IPS DF 19.7 (cell line): ENCODE data around the gene TBC1D7.

Experiments used
- DNase-seq: peaks from one replicate; pipeline ENCODE4 v3.0.0-alpha.2; 2013; ENCODE audit warnings: low read depth, low spot score

TBC1D7 gene

DNA sequence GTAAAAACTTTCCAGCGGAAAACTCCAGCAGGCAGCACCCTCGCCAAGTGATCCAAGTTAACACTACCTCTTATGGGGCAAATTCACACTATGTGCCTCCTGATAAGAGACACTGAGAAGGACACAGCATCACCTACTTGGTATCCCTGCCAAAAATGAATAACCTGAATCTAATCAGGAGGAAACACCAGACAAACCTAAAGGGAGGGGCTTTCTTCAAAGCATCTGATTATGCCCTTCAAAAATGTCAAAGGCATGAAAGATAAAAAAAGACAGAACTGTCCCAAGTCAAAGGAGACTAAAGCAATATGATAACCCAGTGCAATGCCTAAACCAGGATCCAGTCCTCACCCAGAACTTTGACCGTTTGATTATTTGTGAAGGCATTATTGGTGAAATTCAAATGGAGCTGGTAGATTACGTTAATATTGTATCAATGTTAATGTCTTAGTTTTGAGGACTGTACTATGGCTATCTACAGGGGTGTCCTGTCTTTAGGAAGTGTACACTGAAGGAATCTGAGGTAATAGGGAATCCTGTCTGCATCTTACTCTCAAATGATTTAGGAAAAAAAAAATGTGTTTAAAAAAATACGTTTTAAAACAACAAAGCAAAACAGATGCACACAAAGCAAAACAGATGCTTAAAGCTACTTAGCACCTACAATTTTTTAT, 8.3 kb downstream of the TBC1D7 start:
- no peak for DNase-seq

DNA sequence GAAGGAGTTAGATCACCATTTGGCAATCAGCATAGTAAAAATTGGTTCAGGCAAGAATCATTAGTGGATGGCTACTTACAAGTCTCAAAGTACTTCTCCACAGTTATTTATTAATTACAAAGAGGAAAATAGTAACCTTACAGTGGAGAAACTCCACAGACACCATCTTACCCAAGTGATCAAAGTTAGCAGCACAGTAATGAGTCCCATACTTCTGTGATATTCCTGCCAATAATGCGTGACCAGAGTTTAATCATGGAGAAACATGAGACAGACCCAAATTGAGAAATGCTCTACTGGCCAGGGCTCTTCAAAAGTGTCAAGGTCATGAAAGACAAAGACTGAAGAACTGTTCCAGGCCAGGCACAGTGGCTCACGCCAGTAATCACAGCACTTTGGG, 9.5 kb downstream of the TBC1D7 start:
- DNase-seq, result no peak

DNA sequence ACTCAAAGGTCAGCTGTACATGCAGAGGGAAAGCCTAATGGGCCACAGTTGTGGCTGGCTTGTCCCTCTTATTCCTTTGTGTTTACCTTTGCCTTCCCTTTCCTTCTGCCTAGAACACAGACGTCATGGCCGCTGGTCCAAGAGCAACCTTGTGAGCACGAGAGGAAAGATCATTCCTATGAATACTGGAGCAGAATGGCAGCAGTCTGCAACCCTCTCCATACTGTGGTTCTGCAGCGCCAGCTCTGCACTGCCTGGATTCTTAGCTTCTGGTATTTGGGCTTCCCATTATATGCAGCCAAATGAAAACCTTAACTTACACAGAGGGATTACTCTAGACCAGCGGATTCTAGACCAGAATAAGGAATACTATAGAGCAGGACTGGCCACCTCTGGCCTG, 12.4 kb downstream of the TBC1D7 start:
- DNase-seq, result no peak

DNA sequence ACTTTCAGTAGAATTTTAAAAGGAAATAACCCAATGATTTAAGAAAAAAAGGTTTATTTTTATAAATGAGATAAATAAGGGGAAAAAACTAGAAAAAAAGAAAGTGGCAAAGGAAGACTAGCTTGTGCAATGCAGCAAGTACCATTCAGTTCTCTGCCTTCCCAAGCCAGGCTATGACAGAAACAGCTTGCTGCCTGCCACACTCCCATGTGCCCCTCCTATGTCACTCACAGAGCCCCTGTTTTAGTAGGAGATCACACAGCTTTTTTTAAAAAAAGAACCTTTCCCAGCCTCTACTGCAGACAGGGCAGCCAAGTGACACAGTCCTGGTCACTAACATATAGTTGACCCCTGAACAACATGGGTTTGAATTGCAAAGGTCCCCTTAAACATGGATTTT, 13.5 kb downstream of the TBC1D7 start:
- DNase-seq, result no peak

DNA sequence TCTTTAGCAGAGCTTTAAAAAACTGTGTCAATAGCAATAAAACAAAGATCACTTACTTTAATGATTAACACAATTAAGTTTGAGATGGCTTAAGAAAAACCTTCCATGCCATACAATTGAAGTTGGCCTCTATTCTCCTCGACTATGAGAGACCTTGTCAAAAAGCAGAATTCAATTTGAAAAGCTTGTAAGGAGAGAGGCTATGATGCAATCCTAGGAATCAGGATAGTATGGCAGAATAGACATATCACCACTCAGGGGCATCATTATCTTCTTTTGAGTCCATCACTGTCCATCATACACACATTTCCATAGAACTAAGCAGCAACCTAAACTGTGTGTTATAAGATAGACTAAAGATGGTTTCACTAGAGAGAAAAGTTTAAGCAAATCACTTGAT, 17.2 kb downstream of the TBC1D7 start:
- DNase-seq, result no peak

DNA sequence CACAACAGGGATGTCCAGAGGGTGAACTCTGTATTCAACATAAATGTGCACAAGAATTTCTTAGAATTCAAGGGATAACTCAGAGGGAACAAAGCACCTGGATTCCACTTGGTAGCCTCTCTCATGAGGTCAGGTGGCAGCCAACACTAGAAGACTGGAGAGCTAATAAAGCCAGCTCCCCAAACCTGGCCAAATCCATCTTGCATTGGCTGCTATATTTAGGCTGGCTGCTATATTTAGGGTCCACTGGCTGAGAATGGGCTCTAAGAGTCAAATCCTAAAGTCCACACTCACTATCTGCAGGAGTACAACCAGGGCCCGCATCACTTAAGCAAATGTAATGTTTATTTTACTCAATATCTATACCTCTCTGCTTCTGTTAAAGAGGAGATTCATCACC, 20.0 kb downstream of the TBC1D7 start:
- DNase-seq, result no peak

DNA sequence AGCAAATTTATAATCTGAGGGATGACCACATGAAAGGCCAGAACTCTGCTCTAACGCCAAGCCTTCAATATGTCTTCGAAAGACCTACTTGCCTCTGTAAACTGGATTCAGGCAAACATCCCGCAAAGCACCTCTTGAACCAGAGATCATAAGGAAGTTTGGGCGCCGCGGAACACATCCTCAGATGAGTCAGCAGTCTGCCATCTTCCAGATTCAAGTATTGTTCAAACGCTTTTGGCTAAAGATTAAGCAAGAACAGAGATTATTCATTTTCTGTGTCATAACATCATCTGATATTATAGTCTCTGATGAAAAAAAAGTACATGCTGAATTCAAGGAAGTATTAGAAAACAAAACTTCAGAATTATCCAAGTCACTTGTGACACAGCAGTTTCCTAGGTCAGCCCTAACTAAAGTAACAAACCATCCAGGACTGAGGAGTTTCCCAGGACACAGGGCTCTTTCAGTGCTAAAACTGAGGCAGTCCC, 20.8 kb downstream of the TBC1D7 start:
- DNase-seq, result no peak

DNA sequence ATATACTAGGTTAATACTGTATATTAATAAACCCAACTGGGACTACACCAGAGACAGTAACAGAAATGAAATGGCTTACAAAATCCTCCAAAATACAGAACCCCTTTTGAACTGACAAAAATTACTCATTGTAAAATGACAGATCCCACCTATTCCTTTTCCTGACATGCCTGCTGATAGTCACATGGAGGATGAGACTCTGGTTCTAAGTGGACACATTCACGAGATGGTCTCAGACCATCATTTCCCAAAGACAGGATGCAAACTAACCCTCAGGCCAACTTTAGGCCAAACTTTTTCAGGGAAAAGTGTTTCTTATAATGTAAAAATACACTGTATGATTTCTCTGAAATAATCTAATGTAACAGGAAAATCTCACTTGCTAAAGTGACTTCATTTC, 22.5 kb downstream of the TBC1D7 start:
- no peak for DNase-seq

DNA sequence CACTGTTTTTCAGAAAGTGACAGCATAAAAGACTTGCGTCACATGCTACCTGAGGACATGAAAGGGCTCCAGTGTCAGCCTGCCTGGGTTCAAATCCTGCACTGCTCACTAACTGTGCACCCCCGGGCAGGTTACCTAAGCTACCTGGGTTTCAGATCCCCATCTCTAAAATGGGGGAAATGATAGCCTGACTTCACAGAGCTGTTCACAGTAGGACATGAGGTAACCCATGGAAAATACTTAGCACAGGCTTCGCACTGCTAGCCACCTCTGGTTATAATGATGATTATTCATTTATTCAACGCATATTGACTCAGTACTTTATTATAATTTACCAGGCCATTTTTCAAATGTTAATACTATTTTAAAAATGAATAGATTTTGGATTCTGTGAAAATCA, 23.0 kb downstream of the TBC1D7 start:
- no peak for DNase-seq

DNA sequence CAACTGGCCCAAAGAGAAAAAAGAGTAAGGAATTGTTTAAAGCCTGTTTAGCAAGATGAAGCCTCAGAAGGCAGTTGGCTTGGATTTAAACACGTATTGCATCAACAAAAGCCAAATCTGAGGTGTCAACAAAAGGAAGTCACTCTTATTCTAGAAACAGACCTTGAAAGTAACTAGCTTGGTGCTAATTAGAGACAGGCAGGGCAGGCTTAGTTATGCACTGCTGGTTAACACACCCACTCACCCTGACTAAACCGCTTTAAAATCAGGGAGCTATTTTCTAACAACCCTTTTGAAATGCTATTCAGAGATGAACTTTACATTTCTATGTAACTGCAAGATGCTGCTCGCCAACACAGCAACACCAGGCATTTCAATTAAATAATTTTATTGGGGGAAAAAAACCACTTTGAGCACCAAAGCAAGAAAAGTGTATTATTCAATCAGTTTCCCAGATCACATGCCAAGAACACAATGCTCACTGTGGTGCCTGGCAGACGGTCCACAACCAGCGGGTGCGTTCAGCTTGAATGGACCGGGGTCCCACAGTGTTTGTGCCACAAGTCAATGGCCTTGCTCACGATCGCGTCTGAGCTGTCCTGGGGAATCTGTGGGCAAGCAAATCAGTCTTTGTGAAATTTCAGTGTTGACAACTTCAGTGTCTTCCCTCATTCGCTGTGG, 23.6 kb downstream of the TBC1D7 start:
- no peak for DNase-seq

DNA sequence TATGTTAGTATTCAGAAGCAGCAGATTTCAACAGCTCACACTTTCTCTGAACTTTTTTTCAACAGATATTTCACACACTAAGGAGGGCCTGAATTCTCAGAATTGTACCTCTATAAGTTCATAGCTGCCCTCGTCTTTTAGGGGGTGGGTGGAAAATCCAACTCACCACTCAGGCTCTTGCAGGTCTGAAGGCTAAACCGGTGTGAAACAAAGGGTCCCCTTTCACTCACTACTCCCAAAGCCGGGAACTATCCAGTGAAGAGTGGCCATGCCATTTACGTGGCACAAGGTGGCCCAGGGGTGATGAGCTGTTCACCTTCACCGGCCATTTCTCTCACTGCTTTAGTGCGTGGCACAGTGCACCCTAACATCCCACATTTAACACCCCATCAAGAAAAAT, 24.2 kb downstream of the TBC1D7 start:
- DNase-seq, result no peak

DNA sequence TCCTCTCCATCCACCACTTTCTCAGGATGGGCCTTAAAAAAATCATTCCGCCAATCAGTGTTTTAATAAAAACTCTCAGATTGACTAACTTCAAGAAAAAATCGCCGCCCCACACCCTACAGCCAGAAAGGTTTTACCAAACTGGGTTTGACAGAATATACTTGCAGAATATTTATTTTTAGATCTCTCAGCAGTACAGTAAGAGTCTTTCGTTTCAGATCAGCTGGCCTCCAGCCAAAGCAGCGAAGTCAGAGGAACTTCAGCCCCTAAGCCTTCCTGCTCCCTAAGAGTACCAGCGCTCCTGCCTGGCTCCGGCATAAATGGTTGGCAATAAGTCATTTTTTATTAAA, 24.7 kb downstream of the TBC1D7 start:
- DNase-seq, result no peak

DNA sequence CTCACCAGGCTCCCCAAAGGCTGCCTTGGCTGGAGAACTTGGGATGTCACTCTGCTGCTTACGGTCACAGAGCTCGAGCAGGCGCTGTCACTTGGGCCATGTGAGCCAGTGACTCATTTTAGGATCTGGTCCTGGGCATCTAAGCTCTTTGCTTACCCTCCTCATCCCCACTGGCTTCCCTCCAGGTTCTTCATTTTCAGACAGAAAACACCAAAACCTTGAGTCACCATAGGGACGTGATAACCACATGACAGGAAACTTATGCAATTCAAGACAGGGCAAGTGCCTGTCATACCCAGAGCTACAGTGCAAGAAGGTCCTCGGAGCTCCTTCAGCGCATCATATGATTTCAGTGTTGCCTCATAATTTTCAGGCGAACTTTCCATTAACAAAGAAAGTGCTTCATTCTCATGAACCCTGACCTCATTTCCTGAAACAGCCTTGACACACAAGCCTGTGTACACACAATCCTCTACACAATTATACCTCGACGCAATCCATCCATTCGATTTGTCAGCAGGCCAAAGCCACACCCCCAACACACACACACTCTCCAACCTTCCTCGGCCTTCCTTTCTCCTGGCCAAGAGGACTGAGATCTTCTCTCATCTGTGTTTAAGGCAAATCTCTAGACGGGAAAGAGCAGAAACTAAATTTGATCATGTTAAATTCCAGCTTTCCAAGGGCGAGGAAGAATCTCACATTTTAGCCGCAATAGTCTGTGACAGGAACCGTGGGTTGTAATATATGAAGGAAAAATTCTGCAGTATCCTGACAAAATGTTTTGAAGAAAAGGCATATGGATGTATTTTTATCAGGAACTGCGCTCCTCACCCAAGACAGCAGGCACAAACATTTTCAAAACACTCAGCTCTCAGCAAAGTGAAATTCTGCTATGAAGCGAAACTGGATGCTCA, 25.3 kb downstream of the TBC1D7 start:
- DNase-seq, result no peak

DNA sequence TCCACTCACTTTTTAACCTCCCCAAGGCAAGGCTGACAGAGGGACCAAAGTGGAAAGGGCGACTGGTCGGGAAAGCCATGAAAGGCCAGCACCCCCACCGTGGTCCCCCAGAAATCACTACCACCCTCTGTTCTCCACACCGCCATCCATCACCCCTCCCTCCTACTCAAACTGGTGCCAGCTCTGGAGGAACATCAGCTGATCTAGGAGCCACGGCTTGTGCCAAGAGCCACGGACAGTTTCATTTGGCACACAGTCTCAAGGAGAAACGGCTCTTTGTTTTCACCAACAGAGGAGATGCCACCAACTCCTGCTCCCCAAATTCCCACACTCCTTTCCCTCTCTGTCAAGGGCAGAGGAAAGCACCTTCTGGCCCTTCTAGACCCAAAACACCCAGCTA, 26.0 kb downstream of the TBC1D7 start:
- no peak for DNase-seq

DNA sequence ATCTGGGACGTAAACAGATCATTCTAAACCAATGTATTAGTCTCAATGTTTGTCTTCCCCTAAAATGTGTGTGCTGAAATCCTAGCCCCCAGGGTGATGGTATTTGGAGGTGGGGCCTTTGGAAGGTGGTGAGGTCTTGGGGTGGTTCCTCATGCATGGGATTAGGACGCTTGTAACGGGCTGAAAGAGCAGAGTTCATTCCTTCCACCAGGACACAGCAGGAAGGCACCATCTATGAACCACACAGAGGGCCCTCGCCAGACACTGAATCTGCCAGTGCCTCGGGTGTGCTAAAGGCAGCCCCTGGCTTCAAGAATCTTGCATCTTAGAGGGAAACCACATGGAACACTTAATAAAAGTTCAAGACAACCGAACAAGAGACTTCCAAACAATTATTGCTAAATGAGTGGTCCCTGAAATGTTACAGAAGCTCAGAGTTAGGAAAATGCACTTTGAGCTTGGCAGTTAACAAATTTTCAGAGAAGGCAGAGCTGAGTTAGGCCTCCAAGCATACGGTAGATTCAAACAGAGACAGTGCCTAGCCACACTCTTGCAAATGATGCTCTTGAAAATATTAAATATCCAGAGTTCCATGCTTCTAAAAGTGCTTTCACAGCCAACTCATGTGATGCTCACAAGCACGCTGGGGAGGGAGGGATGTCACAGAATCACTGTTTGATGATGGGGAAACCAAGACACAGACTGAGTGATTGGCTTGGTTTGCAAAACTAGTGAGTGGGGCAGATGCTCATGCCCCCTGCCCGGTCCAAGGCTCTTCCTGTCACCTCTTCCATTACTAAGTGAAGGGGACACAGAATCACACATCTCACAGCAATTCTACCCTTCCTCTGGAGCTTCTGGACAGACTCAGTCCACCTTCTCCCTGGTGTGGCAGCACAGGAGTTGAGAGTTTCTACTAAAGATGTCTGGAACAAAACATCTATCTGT, 27.4 kb downstream of the TBC1D7 start:
- no peak for DNase-seq

DNA sequence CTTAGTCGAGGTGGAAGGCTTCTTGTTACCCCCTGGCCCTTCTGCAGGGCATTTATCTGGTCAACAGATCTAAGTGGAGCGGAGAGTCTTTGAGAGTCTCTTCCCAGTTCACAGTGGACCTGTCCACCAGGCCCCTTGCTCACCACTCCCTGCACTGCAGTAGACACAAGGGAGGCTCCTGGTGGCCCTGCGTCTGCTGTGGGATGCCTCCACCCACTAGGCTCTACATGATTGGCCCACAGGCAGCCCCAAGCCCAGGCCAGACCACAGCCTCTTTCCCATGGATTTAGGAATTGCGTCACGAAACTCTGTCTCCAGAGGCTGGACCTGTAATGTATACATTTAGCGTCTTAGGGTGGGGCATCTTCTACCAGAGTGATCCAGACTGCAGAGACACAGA, 28.4 kb downstream of the TBC1D7 start:
- DNase-seq, result no peak

DNA sequence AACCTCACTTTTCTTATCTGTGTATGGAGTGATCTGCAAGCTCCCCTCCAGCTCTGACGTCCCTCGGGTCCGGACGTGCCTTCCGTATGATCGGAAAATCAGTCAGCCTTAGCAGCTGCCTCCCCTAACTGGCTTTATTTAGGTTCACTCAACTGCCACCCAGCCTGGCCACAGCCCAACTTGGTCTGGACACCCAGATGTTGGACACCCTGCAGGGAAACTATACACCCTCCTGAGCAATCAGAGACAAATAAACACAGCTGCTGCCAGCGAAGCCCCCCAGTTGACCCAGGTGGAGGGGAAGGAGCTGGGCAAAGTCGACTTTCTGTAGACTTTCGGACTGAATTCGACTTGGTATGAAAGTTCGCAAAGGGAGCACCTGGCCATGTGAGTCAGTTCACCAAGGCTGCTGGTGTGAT, 28.9 kb downstream of the TBC1D7 start:
- DNase-seq, result no peak

DNA sequence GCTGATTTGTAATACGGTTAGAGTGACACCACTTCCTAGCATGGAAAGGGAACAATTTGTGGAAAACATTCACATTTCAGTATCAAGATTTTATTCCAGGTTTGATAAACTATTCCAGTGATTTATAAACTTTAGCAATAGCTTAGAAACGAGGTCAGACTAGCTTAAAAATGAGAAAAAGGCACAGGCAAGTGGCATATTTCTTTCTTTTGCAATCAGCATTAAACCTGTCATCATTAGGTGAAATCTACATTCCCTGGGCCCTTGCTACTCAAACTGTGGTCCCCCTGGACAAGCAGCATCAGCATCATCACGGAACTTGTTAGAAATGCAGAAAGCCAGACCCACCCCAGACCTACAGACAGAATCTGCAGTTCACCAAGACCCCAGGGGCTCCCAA, 29.9 kb downstream of the TBC1D7 start:
- DNase-seq, result no peak

DNA sequence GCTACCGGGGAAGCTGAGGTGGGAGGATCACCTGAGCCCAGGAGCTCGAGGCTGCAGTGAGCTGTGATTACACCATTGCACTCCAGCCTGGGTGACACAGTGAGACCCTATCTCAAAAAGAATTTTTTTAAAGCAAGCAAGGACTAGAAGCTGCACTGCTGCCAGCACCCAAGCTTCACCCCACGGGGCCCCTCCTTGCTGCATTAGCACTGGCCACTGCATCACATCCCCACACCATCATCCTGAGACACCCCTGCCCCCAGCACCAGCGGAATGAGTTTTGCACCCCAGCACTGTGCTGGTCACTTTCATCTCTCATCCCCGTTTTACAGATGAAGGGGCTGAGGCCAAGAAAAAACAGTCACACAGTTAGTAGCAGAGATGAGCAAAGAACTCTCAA, 30.9 kb downstream of the TBC1D7 start:
- no peak for DNase-seq

DNA sequence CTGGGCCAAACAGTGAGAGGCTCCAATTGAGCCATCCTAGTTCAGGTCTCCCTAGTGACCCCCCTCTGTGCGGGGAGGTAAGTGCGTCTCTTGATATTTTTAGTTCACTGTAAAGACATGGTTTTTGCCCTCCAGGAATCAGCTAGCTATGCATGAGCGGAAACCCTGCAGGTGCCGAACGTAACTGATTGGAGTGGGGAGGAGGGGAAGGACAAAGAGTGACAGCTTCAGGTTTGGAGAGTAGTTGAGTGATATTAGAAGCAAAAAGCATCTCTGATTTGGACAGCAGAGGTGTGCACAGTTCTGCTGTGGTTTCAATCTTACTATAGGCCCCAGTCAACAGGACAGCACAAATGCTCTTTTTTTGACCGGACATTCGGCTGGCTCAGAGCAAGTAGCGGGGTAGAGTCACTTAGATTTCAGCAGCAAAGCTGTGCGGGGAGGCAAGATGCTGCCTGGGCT, 31.8 kb downstream of the TBC1D7 start:
- DNase-seq, result no peak

DNA sequence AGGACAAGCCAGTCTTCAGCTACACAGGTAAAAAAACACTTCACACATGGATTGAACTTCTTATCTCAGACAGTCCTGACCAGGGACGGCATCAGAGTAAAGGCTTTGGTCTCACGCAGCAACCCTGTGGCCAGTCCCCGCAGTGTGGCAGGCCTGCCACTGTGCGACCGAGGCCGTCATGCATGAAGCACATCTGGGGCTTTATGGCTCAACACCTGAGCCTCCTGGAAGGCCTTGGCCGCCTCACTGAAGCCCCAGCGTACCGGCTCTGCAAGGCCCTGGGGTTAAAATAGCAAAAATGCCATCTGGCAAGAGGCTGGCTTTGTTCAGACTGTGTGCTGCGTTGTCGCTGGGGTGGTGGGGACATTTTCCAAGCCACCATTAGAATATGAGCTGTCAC, 32.8 kb downstream of the TBC1D7 start:
- no peak for DNase-seq
